PC-9 (cell line): ENCODE data around the gene PRR15L. TPM values are rescaled to one million over a fixed set of nuclear protein-coding genes. Genes with fewer than 3 reads are reported as not detected.
"Not testable (repeated sequence)": the region's sequence is repeated elsewhere in the genome, so short reads cannot be mapped to it uniquely, and the experiment has no call there.

Source experiments
- BruUV-seq: library from RNA; stranded (reverse); fragments of 400-500 nt; replicated peaks from 2 replicates; lab custom pipeline; 2021; lab: Mats Ljungman, UMichigan
- CTCF ChIA-PET: fragments of 300-600 bp; sonication (Branson Sonifier 250); formaldehyde crosslinking; loops from one replicate; lab custom pipeline; 2022; ENCODE audit warnings: antibody characterized with exemption; lab: Charles Lee
- POLR2A ChIA-PET: fragments of 300-600 bp; sonication (Branson Sonifier 250); formaldehyde crosslinking; loops from one replicate; lab custom pipeline; 2022; ENCODE audit warnings: antibody characterized with exemption; ENCODE audit not compliant: unreplicated experiment; lab: Charles Lee
- DNase-seq, 2 experiments: peaks; one replicate each; pipeline versions ENCODE4 v3.0.0 to v3.0.0-alpha.2; 2015 to 2022; ENCODE audit warnings: mixed read lengths in 1 of 2
- H2AFZ ChIP-seq: fragments of 200-600 bp; sonication (generic); 2 replicates; pipeline ENCODE4 v1.8.1; 2017; ENCODE audit warnings: antibody characterized with exemption
- H3F3A ChIP-seq: fragments of 200-600 bp; sonication (generic); 2 replicates; pipeline ENCODE4 v1.8.1; 2017; ENCODE audit warnings: antibody characterized with exemption, mild to moderate bottlenecking, low read depth; ENCODE audit not compliant: insufficient read depth
- H3K27ac ChIP-seq: fragments of 200-600 bp; sonication (generic); 2 replicates; pipeline ENCODE4 v1.6.1; 2016; ENCODE audit warnings: mixed run types
- H3K27me3 ChIP-seq: fragments of 200-600 bp; sonication (generic); 2 replicates; pipeline ENCODE4 v1.6.1; 2016; ENCODE audit warnings: low read depth, mixed run types; ENCODE audit not compliant: insufficient read depth
- H3K36me3 ChIP-seq: fragments of 200-600 bp; sonication (generic); 2 replicates; pipeline ENCODE4 v1.6.1; 2016; ENCODE audit warnings: low read depth, mixed run types
- H3K4me1 ChIP-seq: fragments of 200-600 bp; sonication (generic); replicated peaks from 2 replicates; pipeline ENCODE4 v1.6.1; 2016; ENCODE audit warnings: mixed run types; ENCODE audit not compliant: insufficient read depth
- H3K4me2 ChIP-seq: fragments of 200-600 bp; sonication (generic); 2 replicates; pipeline ENCODE4 v1.6.1; 2017; ENCODE audit warnings: mixed run types
- H3K4me3 ChIP-seq: fragments of 200-600 bp; sonication (generic); 2 replicates; pipeline ENCODE4 v1.6.1; 2016; ENCODE audit warnings: mixed run types
- H3K79me2 ChIP-seq: fragments of 200-600 bp; sonication (generic); 2 replicates; pipeline ENCODE4 v1.6.1; 2017; ENCODE audit warnings: low read depth, mixed run types
- H3K9me2 ChIP-seq: fragments of 200-600 bp; sonication (generic); 2 replicates; pipeline ENCODE4 v1.8.1; 2017; ENCODE audit warnings: mild to moderate bottlenecking; ENCODE audit not compliant: insufficient read depth
- H3K9me3 ChIP-seq: fragments of 200-600 bp; sonication (generic); 2 replicates; pipeline ENCODE4 v1.8.1; 2016; ENCODE audit warnings: low read depth; ENCODE audit not compliant: insufficient read depth
- H4K20me1 ChIP-seq: fragments of 200-600 bp; sonication (generic); 2 replicates; pipeline ENCODE4 v1.8.1; 2017; ENCODE audit not compliant: insufficient read depth
- EZH2 ChIP-seq: fragments of 200-600 bp; sonication (generic); IDR thresholded peaks from 2 replicates; pipeline ENCODE4 v1.8.0; 2017; ENCODE audit warnings: antibody characterized with exemption, low read depth
- intact Hi-C: fragments of 100-400 bp; cut with micrococcal nuclease; formaldehyde crosslinking; loops from one replicate; pipeline ENCODE4 v1.10.0; 2022; ENCODE audit not compliant: unreplicated experiment
- total RNA-seq: library from RNA; stranded (reverse); gene quantifications from 2 replicates; pipeline ENCODE4 v1.2.3, GENCODE V29; 2021
- TF ChIP-seq, protein P1 (sequence below): fragments of 200-600 bp; sonication (generic); conservative IDR thresholded peaks from 2 replicates; pipeline ENCODE4 v1.6.1; 2017; ENCODE audit warnings: mixed run types, antibody characterized with exemption, mild to moderate bottlenecking, moderate library complexity

PRR15L gene
- total RNA-seq, 1 experiment from 2014 or later = 5.3 TPM

DNA sequence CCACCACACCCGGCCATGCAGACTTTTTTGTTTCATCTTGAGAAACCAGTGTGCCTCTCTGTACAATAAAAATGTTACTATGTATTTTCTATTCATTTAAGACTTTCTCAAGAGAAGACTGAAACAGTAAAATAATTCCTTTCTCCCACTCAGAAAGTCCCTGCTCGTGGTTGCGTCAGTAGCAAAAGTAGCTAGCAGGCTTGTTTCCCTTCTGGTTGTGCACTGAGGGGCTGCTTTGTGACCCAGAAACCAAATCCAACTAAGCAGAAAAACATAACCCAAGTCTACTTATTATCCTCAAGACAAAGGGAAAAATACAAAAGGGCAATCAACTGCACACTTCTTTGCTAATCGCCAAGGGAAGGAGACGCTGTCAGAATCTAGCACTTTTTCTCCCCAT is 19.7 kb downstream of the PRR15L start:
- CTCF ChIA-PET = interaction anchor here (0.7 kb wide), 1 partner anchor 43 kb away, joined by 3 read pairs; no protein-coding TSS in a partner anchor
- H3F3A ChIP-seq = peaks cover 42% of the 10 kb centered on the region
- intact Hi-C loops = no loop called here
- no TSS peak for BruUV-seq
- peak overlapping the region; percentile 70 for H3K27ac ChIP-seq
- H3K27me3 ChIP-seq = no peaks in the 10 kb centered on the region
- no peaks in the 10 kb centered on the region for H4K20me1 ChIP-seq
- TF ChIP-seq, protein P1, sequence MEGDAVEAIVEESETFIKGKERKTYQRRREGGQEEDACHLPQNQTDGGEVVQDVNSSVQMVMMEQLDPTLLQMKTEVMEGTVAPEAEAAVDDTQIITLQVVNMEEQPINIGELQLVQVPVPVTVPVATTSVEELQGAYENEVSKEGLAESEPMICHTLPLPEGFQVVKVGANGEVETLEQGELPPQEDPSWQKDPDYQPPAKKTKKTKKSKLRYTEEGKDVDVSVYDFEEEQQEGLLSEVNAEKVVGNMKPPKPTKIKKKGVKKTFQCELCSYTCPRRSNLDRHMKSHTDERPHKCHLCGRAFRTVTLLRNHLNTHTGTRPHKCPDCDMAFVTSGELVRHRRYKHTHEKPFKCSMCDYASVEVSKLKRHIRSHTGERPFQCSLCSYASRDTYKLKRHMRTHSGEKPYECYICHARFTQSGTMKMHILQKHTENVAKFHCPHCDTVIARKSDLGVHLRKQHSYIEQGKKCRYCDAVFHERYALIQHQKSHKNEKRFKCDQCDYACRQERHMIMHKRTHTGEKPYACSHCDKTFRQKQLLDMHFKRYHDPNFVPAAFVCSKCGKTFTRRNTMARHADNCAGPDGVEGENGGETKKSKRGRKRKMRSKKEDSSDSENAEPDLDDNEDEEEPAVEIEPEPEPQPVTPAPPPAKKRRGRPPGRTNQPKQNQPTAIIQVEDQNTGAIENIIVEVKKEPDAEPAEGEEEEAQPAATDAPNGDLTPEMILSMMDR = no peak
- TF ChIP-seq EZH2 = no peak
- H3K36me3 ChIP-seq = no peaks in the 10 kb centered on the region
- H3K79me2 ChIP-seq = peaks cover 25% of the 10 kb centered on the region
- H3K4me3 ChIP-seq = peak overlapping the region; percentile 4; the same call in 1 of the 2 replicates
- H2AFZ ChIP-seq = peak overlapping the region; percentile 24; the same call in 1 of the 2 replicates
- peak overlapping the region; percentile 58 for H3K4me2 ChIP-seq
- H3K9me3 ChIP-seq = no peaks in the 10 kb centered on the region
- no peaks in the 10 kb centered on the region for H3K9me2 ChIP-seq
- DNase-seq = no peak
- peaks cover 72% of the 10 kb centered on the region for H3K4me1 ChIP-seq
- POLR2A ChIA-PET = interaction anchor here (0.5 kb wide), 1 partner anchor 27 kb away, joined by 5 read pairs; no protein-coding TSS in a partner anchor

DNA sequence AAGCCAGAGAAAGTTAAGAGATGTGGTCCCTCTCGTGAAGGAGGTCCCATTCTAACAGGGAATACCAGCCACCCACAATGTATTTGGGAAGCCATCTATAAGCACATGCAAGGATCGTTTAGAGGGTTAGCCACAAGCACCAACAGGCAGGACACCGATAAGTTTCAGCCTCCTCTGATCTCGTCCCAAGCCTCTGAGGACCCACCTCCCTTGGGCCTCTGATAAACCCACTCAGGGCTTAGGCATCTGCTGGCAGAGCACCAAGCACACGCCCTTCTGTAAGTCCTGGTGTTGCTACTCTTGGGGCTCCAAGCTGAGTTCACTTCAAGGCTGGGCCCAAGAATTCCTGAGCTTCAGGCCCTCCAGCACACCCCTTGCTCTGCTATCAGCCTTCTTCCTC is 21.7 kb downstream of the PRR15L start:
- H3K9me2 ChIP-seq = no peaks in the 10 kb centered on the region
- BruUV-seq = no TSS peak
- ChIA-PET POLR2A (interaction anchor here (0.6 kb wide), 1 partner anchor 101 kb away, joined by 4 read pairs; no protein-coding TSS in a partner anchor), CTCF (interaction anchor here (1.0 kb wide), 1 partner anchor 11 kb away, joined by 4 read pairs; no protein-coding TSS in a partner anchor)
- peaks cover 12% of the 10 kb centered on the region; the same call in 1 of the 2 replicates for H3K79me2 ChIP-seq
- intact Hi-C loops = no loop called here
- H3F3A ChIP-seq = peaks cover 42% of the 10 kb centered on the region
- TF ChIP-seq, protein P1 = no peak
- no peak for TF ChIP-seq EZH2
- peak; percentile 80 to 98 for DNase-seq
- H4K20me1 ChIP-seq = no peaks in the 10 kb centered on the region
- no peaks in the 10 kb centered on the region for H3K36me3 ChIP-seq
- no peak overlapping the region for H2AFZ ChIP-seq
- peak overlapping the region; percentile 58 for H3K4me2 ChIP-seq
- peak overlapping the region; percentile 73 for H3K27ac ChIP-seq
- no peaks in the 10 kb centered on the region for H3K9me3 ChIP-seq
- H3K4me1 ChIP-seq = peaks cover 62% of the 10 kb centered on the region
- no peaks in the 10 kb centered on the region for H3K27me3 ChIP-seq
- H3K4me3 ChIP-seq = no peak overlapping the region

DNA sequence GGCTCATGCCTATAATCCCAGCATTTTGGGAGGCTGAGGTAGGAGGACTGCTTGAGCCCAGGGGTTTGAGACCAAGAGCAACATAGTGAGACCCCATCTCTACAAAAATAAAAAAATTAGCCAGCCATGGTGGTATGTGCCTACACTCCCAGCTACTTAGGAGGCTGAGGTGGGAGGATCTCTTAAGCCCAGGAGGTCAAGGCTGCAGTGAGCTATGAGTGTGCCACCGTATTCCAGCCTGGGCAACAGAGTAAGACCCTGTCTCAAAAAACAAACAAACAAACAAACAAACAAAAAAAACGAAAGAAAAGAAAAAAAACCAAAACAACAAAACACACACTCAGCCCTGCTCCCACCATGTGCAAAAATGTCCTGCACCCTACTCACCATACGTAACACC is 22.2 kb downstream of the PRR15L start:
- H3K36me3 ChIP-seq, intact Hi-C loops, H4K20me1 ChIP-seq, H3K9me3 ChIP-seq, H2AFZ ChIP-seq, H3K9me2 ChIP-seq, H3K4me3 ChIP-seq, DNase-seq, H3K27me3 ChIP-seq, CTCF ChIA-PET: not testable (repeated sequence)
- Histone ChIP-seq H3K79me2 (peaks cover 12% of the 10 kb centered on the region; the same call in 1 of the 2 replicates), H3K4me2 (peak overlapping the region; percentile 58), H3K27ac (peak overlapping the region; percentile 73), H3F3A (peaks cover 42% of the 10 kb centered on the region), H3K4me1 (peaks cover 59% of the 10 kb centered on the region)
- TSS peak; percentile 64 for BruUV-seq
- POLR2A ChIA-PET = interaction anchor here (0.6 kb wide), 1 partner anchor 101 kb away, joined by 4 read pairs; no protein-coding TSS in a partner anchor
